Articular chondrocyte of knee joint (primary cell): Measurements from ENCODE around the gene ELAPOR1. TPM values are rescaled to one million over a fixed set of nuclear protein-coding genes. Genes with fewer than 3 reads are reported as not detected.

Experiments
- small RNA-seq: library from RNA; depleted of rRNA; stranded (forward); fragments of <200 nt; gene quantifications from one replicate; pipeline ENCODE3, GENCODE V24; 2012
- total RNA-seq: library from RNA; depleted of rRNA; stranded (reverse); fragments of >200 nt; gene quantifications from 2 replicates; pipeline ENCODE4 v1.2.3, GENCODE V29; 2012

ELAPOR1 gene, protein sequence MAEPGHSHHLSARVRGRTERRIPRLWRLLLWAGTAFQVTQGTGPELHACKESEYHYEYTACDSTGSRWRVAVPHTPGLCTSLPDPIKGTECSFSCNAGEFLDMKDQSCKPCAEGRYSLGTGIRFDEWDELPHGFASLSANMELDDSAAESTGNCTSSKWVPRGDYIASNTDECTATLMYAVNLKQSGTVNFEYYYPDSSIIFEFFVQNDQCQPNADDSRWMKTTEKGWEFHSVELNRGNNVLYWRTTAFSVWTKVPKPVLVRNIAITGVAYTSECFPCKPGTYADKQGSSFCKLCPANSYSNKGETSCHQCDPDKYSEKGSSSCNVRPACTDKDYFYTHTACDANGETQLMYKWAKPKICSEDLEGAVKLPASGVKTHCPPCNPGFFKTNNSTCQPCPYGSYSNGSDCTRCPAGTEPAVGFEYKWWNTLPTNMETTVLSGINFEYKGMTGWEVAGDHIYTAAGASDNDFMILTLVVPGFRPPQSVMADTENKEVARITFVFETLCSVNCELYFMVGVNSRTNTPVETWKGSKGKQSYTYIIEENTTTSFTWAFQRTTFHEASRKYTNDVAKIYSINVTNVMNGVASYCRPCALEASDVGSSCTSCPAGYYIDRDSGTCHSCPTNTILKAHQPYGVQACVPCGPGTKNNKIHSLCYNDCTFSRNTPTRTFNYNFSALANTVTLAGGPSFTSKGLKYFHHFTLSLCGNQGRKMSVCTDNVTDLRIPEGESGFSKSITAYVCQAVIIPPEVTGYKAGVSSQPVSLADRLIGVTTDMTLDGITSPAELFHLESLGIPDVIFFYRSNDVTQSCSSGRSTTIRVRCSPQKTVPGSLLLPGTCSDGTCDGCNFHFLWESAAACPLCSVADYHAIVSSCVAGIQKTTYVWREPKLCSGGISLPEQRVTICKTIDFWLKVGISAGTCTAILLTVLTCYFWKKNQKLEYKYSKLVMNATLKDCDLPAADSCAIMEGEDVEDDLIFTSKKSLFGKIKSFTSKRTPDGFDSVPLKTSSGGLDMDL
- 0.39 and 0.54 TPM in 2 replicates for total RNA-seq

DNA sequence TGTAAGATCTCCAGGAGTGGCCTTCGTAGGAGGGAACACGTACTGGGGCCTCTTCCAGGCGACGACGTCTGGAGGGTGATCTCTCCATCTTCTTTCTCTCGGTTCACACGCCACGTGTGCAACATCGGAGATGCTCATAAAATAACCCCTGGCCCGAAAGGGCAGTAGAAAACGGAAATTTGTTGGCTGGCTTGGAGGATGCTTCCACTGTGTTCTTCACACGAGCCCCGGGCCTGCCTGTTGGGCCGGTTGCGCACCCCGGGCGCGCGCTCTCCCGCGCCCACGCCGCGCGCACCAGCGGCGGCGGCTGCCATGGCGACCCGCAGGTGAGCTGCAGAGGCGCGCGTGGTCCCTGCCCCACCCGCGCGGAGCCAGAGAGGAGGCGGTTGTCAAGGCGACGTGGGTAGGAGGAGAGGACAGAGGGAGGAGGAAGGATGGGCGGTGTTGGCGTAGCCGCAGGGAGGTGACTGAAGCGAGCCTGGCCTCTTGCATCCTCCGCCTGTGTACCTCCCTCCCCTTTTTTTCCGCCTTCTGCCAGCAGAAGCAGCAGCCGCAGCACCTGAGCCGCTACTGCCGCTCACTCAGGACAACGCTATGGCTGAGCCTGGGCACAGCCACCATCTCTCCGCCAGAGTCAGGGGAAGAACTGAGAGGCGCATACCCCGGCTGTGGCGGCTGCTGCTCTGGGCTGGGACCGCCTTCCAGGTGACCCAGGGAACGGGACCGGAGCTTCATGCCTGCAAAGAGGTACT is at the start of gene ELAPOR1:
Gene ELAPOR1 (plus strand): TSS at position 526 of the 752 bp plus-strand sequence. CDS start 69 bp downstream, at position 595.

DNA sequence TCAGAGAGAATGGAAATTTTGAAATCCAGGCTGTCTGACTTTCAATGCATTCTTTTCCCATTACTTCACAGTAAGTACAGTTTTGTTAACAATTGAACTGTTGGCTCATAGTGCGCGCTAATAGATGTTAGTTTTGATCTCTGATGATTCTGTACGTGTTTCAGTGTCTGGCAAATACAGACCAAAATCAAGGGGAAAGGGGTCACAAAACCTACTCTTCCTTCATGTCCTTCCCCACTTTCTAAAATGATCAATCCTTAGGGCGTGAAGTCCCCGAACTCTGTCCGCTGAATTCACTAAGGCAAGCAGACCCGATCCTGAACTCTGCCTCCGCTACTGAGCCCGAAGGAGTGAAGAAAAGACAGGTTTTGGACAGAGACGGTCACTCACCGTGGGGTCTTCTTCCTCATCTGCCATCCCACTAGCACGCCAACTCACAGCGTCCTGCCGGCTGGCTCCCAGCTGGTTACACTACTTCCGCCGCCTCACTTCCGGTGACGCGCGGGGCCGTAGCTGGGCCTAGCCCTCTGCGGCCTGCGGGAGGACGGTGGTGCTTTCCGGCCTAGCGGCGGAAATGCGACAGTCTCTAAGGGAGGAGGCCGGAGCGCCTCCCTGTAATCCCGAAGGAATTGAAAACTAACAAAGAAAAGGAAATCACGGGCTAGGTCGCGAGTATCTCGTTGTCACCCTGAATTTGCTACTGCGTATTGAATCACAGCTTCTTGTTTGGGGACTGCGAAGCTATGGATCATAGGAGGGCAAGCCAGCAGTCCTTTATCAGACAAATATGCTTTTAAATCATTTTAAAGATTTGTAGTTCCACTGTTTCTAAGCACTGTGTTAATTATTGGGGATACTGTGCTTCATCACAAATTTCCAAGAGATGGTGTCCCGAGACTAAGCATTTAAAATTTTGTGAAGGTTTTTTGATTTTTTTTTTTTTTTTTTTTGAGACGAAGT is 38.1 kb upstream of the ELAPOR1 start, which contains the start of gene TAF13:
Gene TAF13 (minus strand): TSS at position 473 of the 960 bp plus-strand sequence. CDS start 56 bp downstream, at position 417.

DNA sequence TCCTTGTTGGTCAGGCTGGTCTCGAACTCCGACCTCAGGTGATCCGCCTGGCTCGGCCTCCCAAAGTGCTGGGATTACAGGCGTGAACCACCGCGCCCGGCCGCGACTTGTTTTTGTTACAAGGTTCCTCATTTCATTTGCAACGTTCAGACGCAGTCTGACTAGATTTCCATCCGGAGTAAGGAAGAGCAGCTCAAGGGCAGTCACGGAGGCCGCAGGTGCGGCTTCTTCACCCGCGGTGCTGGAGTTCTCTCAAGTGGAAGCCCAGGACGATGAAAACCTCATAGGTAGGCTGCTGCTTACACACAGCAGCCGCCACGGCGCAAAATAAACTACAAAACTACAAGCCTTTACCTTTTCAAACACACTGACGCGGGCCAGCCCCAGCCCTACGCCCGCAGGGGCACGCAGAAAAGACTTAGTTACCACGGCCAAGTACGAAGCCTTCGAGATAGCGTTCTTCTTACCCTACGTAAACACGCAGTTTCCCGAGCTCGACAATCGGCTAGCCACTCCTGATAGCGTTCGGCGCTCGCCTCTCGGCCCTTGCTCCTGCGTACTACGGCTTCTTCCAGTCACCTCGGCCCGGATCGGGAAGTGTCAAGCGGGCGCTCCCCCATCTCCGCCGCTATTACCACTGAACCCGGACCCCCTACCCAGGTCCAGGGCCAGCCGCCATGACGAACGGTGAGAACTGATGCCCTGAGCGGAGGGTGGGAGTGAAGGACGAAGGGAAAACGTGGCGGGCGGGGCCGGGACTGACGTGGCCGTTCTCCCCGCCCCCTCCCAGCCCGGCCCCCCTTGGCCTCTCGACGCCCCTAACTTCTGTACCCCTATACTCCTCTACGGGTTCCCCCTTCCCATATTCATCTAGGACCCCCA is 23.5 kb upstream of the ELAPOR1 start, which contains the start of gene TMEM167B:
Gene TMEM167B (plus strand): TSS at position 569 of the 882 bp plus-strand sequence. CDS start 109 bp downstream, at position 678.

Small RNAs within 50 kb of the gene (small RNA-seq; reads per million reads assigned to genes)
- not detected for gene AL356488.2

Other genes with a start within 250 kb of the ELAPOR1 start
- 41.8 and 43.5 TPM in 2 replicates for gene GPSM2, start 237.1 kb upstream of the ELAPOR1 start, total RNA-seq
- 38.8 and 53.3 TPM in 2 replicates for gene CLCC1, start 150.6 kb upstream of the ELAPOR1 start, total RNA-seq
- 17.0 and 25.1 TPM in 2 replicates for gene WDR47, start 72.0 kb upstream of the ELAPOR1 start, total RNA-seq
- gene TAF13, start 38.1 kb upstream of the ELAPOR1 start, total RNA-seq, result 95.5 and 127 TPM in 2 replicates
- 34.1 and 37.5 TPM in 2 replicates for gene TMEM167B, start 23.4 kb upstream of the ELAPOR1 start, total RNA-seq
- 271 and 292 TPM in 2 replicates for gene SARS1, start 99.8 kb downstream of the ELAPOR1 start, total RNA-seq
- 0.32 and 0.52 TPM in 2 replicates for gene CELSR2, start 135.4 kb downstream of the ELAPOR1 start, total RNA-seq
- gene PSRC1, start 169.0 kb downstream of the ELAPOR1 start, total RNA-seq, result 11.5 and 18.4 TPM in 2 replicates
- not detected in 2 replicates for gene MYBPHL, start 192.9 kb downstream of the ELAPOR1 start, total RNA-seq